Colon (tissue), 2 donors: ENCODE data around the gene CAMK2G.
"Not testable (repeated sequence)": the region's sequence is repeated elsewhere in the genome, so short reads cannot be mapped to it uniquely, and the experiment has no call there.

ENCODE experiments used
- FAIRE-seq: peaks from 2 replicates; lab custom pipeline; 2012; peaks lifted over from hg19 to GRCh38; lab: Jason Lieb, UNC
- donor health status: control.
- donor health status: control.

Gene CAMK2G

DNA sequence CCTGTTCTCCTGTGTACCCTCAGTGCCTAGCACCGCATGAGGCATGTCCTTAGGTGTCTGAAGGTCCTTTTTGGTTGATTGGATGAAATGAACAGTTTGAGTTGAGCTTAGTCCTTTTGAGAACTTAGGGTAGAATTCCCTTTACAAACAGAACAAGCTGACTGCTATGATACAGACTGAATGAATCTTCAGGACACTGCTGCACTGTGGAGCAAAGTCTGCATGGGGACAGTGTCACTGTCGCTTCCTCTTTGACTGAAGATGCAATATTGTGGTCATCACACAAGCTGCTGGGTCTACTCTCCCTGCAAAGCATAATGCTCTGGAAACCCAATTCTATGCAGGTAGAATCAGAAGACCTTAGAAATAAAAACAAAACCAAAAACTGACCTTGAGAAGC is 28.0 kb upstream of the CAMK2G start:
- no peak for FAIRE-seq

DNA sequence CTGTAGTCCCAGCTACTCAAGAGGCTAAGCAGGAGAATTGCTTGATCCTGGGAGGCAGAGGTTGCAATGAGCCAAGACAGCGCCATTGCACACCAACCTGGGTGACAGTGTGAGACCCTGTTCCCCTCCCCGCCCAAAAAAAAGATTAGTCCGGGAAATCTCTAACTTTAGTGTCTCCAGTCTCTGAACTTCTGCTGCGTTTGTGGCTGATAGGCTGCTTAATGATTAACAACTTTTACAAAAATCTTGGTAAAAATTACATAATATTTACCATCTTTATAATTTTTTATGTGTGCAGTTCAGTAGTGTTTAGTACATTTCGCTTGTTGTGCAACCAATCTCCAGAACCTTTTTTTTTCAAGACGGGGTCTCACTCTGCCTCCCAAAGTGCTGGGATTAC is 26.9 kb upstream of the CAMK2G start:
- no peak for FAIRE-seq

DNA sequence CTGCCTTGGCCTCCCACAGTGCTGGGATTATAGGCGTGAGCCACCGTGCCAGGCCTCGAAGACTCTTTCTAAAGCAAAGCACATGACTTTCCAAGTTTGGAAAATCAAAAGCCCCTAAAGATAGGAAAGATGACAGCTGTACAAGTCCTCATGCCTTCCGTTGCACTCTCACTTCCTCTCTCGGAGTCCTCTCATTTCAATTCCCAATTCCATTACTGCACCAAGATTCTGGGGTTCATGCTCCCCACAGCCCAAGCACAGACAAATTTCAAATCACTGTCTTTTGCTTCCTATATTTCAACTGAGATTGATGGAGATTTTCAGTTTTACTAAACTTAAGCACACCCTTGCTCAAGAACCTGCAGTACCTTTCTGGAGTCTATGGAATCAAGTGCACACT is 25.7 kb upstream of the CAMK2G start:
- FAIRE-seq: no peak

DNA sequence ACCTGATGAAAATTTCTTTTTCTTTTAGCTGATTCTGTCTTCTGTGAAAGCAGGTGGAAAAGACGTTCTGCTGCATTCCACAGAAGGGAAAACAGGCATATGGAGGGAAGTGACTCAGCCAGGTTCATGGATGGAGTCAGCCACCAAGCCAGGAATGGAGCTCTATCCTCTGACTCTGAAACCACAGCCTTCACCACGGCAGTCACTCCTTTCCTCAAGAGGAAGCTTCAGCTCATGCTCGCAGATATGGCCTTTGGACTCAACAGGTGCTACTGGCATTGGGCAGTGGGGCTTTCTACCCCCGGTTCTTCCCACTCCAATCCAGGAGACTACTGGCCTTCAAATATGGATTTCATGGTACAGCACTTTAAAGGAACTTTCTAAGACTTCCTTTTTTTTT is 25.1 kb upstream of the CAMK2G start:
- no peak for FAIRE-seq

DNA sequence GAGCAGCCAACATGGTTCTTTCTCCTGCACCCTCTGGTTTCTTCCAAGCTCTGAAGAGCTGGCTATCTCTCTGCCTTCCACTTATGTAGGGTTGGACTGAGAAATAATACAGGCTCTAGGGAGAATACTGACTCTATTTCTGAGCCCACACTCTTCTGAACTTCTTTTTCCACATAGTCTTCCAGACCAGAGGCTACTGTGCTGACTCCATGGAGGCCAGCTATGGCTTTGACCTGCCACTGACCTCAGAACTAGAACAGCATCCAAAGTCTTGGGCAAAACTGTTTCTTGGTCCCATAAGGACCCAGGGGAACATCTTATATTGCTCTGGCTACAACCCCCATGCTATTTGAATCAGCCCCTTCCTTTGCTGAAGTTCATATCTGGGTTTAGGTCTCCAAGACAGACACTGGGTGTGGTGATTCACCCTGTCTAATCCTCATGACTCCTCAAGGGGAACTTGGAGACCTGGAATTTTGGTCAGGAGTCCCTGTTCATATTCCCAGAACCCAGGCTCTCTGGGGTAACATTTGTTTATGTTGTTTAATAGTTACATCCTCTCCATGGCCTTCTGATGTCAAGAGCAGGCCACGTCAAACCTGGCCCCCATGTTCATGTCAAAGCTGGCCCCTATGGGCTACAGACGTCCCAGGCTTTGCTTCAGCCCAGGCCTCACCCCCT is 24.5 kb upstream of the CAMK2G start:
- FAIRE-seq: no peak

DNA sequence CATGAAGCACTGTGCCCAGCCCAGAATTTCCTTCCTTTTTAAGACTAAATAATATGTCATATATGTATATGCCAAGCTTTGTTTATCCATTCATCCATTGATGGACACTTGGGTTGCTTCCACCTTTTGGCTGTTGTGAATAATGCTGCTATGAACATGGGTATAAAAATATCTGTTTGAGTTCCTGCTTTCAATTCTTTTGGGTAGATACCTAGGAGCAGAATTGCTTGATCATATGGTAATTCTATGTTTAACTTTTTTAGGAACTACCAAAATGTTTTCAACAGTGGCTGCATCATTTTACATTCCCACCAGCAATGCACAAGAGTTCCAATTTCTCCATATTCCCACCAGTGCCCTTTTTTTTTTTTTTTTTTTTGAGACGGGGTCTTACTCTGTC is 23.3 kb upstream of the CAMK2G start:
- FAIRE-seq: no peak

DNA sequence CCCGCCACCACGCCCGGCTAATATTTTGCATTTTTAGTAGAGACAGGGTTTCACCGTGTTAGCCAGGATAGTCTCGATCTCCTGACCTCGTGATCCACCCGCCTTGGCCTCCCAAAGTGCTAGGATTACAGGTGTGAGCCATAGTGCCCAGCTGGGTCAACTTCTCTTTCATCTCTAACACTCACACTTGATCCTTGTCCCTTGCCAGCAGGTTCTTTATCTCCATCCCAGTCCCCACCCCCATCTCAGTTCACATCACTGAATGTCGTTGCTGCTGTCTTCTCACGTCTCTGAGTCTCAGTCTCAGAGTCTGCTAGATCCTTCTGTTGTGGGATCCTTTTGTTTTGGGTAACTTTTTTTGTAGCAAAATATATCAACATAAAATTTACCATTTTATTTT is 21.0 kb upstream of the CAMK2G start:
- FAIRE-seq: not testable (repeated sequence)

DNA sequence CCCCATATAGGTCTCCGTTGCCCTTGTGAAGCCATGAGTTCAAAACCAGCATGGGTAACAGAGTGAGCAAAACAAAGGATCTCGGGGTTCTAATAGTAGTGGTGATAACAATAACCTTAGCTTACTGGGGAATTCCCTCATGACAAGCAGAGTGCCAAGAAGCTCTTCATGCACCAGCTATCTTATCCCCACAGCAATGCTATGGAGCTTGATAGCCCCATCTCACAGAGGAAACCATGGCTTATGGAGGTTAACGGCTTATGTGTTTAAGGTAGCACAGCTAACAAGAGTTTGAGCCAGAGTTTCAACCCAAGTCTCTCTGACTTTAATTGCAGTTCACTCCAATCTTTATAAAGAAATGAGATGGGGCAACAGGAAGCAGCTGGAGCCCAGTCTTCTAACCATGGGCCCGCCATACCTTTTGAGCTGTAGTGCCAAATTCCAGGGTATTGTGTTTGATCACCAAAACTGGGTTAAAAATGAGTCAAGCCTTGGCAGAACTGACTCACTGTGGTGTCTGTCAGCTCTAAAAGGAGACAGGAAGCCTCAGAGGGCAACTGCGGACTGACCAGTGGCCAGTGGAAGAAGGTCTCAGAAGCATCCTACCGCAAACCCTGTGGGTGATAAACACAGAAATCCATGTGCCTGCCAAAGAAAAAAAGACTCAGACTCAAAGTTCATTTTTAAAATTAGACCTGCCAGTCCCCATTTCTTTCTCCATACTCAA is 20.1 kb upstream of the CAMK2G start:
- no peak for FAIRE-seq

DNA sequence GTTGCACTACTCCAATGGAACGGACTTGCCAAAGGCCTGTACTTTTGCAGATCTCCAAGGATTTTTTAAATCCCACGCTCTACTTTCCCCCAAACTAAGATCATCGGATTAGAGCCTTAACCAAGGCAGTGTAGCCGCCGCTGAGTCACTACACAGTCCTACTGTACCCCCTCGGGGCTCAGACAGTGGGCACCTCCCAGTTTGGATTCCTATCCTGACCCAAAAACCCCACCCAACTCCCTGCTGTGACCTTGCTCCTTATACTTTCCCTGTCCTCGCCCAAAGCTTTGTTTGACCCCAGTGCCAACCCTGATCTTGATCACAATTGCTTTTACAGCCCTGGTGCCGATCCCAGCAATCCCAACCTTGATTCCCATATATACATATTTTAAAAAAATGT is 19.1 kb upstream of the CAMK2G start:
- no peak for FAIRE-seq

DNA sequence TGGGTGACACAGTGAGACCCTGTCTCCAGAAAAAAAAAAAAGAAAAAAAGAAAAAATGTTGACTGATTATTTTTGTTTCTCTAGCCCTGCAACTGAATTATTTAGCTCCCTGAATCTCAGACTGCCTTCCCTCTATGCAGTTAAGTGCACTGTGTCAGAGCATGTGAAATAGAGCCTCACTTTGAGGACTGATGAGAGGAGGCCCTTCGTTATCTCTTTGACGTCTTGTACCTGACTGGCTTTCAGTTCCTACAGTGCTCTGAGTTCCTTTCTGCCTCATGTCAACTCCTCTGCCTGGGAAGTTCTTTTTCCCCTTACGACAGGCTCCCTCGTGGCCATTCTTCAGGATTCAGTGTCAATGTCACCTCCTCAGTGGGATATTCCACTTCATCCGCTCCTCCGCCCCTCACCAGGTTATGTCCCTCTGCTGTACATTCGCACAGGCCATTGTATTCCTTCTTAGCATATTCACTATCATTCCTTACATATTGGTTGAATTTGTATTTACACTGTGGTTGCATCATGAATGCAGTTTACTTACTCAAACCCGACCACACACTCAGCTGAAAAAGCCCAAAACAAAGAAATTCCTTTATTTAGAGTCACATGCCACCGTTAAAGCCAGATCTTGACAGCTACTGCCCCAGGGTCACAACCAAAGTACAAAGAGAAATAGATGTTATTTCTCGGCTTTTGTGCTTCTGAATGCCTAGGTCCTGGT is 18.1 kb upstream of the CAMK2G start:
- FAIRE-seq: no peak

DNA sequence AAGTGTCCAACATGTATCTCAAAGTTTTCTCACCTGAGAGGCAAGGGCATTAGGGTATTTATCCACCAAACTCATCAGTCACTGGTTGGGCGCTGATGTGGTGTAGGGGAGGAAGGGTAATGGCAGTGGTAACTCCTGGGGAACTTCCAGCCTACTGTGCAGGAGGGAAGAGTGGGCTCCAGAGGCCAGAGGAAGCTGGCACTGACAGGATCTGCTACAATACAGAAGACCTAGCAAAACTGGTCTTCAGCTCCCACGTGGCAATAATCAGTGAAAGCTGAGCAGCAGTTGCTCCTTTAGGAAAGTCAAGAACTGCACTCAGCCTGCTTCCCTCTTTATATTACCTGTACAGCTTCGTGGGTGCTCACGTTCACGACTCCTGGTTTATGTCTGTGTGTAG is 17.2 kb upstream of the CAMK2G start:
- no peak for FAIRE-seq

DNA sequence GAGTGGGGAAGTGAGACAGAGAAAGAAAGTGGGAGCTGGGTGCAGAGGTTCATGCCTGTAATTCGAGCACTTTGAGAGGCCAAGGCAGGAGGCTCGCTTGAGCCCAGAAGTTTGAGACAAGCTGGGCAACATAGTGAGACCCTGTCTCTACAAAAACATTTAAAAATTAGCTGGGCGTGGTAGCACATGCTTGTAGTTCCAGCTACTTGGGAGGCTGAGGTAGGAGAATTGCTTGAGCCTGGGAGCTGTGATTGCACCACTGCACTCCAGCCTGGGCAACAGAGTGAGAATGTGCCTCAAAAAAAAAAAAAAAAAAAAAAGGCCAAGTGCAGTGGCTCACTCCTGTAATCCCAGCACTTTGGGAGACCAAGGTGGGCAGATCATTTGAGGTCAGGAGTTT is 16.5 kb upstream of the CAMK2G start:
- not testable (repeated sequence) for FAIRE-seq

DNA sequence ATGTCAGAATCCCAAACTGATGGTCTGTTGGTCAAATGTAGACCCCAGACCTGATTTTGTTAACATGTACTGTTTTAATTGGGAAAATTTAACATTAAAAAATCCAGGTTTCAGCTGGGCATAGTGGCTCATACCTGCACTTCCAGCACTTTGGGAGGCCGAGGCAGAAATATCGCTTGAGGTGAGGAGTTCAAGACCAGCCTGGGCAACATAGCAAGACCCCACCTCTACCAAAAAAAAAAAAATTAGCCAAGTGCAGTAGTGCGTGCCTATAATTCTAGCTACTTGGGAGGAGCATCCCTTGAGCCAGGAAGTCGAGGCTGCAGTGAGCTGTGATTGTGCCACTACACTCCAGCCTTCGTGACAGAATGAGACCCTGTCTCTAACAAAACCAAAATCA is 15.9 kb upstream of the CAMK2G start:
- no peak for FAIRE-seq

DNA sequence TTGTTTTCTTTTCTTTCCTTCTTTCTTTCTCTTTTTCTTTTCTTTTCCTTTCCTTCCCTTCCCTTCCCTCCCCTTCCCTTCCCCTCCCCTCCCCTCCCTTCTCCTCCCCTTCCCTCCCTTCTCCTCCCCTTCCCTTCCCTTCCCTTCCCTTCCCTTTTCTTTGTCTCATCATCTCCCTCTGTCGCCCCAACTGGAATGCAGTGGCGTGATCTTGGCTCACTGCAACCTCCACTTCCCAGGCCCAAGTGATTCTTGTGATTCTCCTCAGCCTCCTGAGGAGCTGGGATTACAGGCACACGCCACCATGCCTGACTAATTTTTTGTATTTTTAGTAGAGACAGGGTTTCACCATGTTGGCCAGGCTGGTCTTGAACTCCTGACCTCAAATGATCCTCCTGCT is 15.1 kb upstream of the CAMK2G start:
- not testable (repeated sequence) for FAIRE-seq

DNA sequence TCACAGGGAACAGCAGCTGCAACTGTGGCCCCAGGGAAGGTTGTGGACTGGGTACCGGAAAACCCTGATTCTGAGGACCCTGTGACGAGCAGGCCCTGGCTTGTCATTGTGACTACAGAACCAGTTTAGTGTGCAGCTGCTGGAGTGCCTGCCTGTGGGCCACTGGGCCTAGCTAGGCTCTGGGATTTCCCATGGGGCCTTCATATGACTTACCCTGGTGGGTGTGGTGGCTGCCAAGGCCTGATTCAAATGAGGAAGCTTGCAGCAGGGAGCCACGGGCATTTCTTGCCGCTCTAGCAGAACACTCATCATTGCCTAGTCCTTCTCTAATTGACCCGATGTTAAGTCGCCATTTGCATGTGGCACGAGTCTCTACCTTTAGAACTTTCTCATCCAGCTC is 14.7 kb upstream of the CAMK2G start:
- no peak for FAIRE-seq

DNA sequence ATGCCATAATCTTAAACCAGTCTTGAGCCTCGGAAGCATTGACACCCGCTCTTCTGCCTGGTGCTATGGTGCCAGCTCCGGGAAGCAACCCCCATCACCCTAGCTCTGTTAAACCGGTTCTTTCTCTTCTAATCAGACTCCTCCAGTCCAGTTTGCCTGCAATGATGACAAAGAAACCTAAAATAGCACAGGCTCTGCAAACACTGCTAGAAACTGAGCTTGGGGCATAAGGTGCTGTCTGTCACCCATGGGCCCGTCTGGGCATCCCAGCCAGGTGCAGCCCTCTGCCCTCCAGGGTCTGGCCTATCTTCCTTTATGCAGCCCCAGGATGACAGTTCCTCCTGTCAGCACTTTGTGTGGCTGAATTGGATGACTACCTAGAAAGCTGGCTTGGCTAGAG is 14.2 kb upstream of the CAMK2G start:
- FAIRE-seq: no peak

DNA sequence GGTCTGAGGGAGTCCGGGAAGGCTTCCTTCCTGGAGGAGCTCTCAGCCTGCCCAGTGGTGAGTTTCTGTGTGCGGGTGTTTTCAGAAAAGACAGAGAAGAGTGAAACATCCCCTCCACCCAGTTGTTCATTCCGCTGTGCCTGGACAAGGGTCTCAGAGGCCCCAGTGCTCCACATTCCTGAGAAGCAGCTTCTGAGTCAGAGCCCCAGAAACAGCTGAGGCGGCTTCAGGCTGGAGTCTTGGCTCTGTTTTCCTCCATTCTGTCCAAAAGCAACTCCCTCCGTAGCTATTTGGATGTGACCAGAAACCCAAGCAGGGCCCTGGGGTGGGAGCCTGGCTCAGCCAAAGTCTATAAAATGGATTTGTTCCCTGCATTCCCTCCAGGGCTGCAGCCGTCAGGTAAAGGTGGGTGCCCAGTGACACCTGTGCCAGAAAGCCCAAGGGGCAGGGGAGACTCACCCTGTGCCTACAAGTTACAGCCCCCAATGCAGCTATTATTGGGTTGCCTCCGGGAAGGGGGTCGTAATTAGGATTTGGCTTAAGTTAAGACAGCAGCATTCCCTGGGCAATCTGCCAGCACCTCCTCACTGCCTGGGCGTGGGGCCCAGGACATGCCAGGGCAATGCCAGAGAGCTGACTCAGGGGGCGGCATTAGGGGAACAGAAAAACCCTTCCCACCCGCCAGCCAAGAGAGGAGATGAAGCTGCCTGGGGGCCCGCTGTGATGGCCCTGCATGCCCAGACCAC is 13.1 kb upstream of the CAMK2G start:
- no peak for FAIRE-seq

DNA sequence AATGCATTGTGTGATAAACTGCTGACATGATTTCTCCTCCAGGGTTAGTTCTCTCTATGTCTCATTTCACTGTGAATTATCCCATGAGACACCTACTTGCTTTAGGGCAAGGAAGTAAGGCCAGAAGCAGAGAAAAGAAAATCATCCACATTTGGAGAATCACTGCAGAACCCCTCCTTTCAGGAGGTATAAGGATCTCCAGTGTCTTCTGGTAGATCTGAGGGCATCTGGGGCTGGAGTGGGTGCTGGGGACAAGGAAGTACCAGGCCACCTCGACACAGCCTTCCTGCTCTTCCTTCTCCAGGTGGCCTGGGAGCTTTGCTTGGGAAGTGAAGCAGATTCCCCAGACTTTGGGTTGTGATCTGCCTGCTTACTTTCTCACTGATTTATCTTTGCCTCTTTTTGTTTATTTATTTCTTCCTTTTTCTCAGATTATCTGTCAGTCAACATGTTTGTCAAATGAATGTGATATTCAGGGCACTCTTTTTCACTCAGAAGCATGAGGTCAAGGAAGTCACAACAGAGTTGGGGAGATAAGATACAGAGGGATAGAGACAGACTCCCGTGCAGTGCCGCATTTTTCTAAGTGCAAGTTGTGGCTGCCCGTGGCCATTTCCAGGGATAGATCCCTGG is 12.4 kb upstream of the CAMK2G start:
- no peak for FAIRE-seq

DNA sequence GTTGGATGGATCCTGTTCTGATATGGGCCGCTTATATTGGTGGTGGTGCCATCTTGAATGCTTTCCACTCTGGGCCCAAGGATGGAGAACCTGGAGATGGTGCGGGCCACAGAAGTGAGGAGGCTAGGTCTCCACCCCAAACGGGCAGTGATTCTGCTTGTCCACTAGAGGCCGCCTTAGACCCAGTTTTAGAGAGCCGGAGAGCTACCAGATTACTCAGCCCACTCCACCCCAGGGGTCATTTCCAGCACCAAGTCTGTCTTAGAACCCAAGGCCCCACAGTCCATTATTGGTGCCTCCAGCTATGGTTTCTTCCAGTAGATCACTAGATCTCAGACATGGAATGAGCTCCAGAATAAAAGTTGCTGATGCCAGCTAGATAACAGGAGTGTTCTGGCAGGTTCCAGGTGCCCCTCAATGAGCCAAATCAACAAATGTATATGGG is 11.8 kb upstream of the CAMK2G start:
- no peak for FAIRE-seq

DNA sequence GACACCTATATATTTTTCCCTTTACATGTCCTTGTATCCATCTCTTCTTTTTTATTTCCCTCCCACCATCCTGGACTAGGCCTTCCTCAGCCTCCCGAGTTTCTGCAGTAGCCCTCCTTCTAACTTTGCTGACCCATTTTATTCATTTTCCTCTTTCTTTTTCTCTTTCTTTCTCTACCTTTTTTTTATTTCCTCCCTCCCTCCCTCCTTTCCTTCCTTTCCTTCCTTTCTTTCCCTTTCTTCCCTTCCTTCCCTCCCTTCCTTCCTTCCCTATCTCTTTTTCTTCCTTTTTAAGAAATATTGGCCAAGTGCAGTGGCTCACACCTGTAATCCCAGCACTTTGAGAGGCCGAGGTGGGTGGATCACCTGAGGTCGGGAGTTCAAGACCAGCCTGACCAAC is 9.7 kb upstream of the CAMK2G start:
- no peak for FAIRE-seq

DNA sequence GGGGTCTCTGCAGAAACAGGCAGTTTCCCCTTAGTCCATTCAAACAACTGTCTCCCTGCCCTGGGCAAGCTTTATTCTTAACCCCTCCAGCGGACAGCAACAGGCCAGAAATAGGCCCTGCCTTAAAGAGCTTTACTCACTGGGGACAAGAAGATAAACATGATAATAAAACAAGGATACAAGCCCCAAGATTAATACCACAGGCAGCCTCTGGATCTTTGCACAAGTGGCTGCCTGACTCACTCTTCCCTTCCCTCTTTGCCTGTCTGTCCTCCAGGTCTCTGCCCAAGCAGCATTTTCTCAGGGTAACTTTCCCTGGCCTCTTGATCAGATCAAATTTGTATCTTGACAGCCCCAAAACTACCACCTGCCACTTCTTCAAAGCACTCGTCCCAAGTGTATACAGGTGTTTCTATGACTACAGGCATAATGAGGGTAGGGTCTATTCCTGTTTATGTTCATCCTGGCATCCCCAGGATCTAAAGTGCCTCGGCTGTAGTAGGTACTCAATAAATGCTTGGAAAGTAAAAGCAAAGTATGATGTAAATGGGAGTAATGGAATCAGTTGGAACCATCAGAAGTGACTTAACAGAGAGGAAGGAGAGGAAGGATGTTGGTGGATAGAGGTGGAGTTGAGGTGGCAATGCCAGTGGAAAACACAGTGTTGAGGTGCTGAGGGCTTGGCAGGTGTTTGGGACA is 7.0 kb upstream of the CAMK2G start:
- no peak for FAIRE-seq
